CD4-positive, alpha-beta memory T cell (primary cell): Measurements from ENCODE around the gene CUX1. TPM values are rescaled to one million over a fixed set of nuclear protein-coding genes. Genes with fewer than 3 reads are reported as not detected.

Source experiments
- CTCF ChIA-PET: fragments of 350-600 bp; sonication (Branson Sonifier 250); formaldehyde crosslinking; loops from one replicate; lab custom pipeline; 2021; ENCODE audit warnings: inconsistent platforms; ENCODE audit not compliant: partially characterized antibody; lab: Charles Lee
- POLR2A ChIA-PET: fragments of 350-600 bp; sonication (Branson Sonifier 250); formaldehyde crosslinking; loops from one replicate; lab custom pipeline; 2021; ENCODE audit not compliant: partially characterized antibody; lab: Charles Lee
- DNase-seq, 5 donors: peaks; one replicate each; pipeline versions ENCODE4 v3.0.0 to v3.0.0-alpha.2; 2020 to 2022; ENCODE audit warnings: mixed read lengths in 1 of 5
- H3K27ac ChIP-seq: one replicate; pipeline ENCODE4 v1.7.0; 2013; ENCODE audit warnings: low read depth, low read length
- H3K27me3 ChIP-seq: 2 replicates; pipeline ENCODE4 v1.7.0; 2013; ENCODE audit warnings: mild to moderate bottlenecking, low read length, moderate library complexity; ENCODE audit not compliant: insufficient read depth
- H3K36me3 ChIP-seq: 2 replicates; pipeline ENCODE4 v1.7.0; 2013; ENCODE audit warnings: mild to moderate bottlenecking, low read length, moderate library complexity; ENCODE audit not compliant: insufficient read depth
- H3K4me1 ChIP-seq: 2 replicates; pipeline ENCODE4 v1.7.0; 2013; ENCODE audit warnings: mild to moderate bottlenecking, low read length, moderate library complexity; ENCODE audit not compliant: insufficient read depth
- H3K4me3 ChIP-seq, 2 donors: one replicate each; pipeline ENCODE4 v1.7.0; 2013; ENCODE audit warnings: low read length in 2 of 2, mild to moderate bottlenecking in 1 of 2
- H3K9me3 ChIP-seq, 2 donors: one replicate each; pipeline ENCODE4 v1.7.0; 2013; ENCODE audit warnings: low read length in 2 of 2, control low read depth in 1 of 2; ENCODE audit not compliant: control insufficient read depth in 1 of 2
- H3K27ac Mint-ChIP-seq, 7 donors: one replicate each; pipeline ENCODE4 v1.8.0; 2020 to 2021; ENCODE audit warnings: mixed read lengths in 7 of 7, mild to moderate bottlenecking in 6 of 7, inconsistent platforms in 3 of 7, moderate library complexity in 3 of 7
- H3K27me3 Mint-ChIP-seq, 2 donors: one replicate each; pipeline ENCODE4 v1.8.0; 2020 to 2021; ENCODE audit warnings: mixed read lengths in 2 of 2
- H3K36me3 Mint-ChIP-seq, 2 donors: one replicate each; pipeline ENCODE4 v1.8.0; 2020 to 2021; ENCODE audit warnings: mixed read lengths in 2 of 2, inconsistent platforms in 1 of 2, mild to moderate bottlenecking in 1 of 2
- H3K4me1 Mint-ChIP-seq, 4 donors: one replicate each; pipeline ENCODE4 v1.8.0; 2020 to 2021; ENCODE audit warnings: mixed read lengths in 4 of 4, mild to moderate bottlenecking in 1 of 4
- H3K4me3 Mint-ChIP-seq, 8 donors: one replicate each; pipeline ENCODE4 v1.8.0; 2020 to 2021; ENCODE audit warnings: mixed read lengths in 8 of 8, mild to moderate bottlenecking in 7 of 8, moderate library complexity in 6 of 8, inconsistent platforms in 3 of 8
- H3K9me3 Mint-ChIP-seq, 8 donors: one replicate each; pipeline ENCODE4 v1.8.0; 2020 to 2021; ENCODE audit warnings: mixed read lengths in 8 of 8, mild to moderate bottlenecking in 5 of 8, inconsistent platforms in 3 of 8, moderate library complexity in 1 of 8
- intact Hi-C: fragments of 100-400 bp; cut with micrococcal nuclease; formaldehyde crosslinking; loops from one replicate; pipeline ENCODE4 v1.15.1; 2023
- polyA plus RNA-seq, 2 donors: library from polyadenylated mRNA; unstranded; fragments of 300-500 nt; fragmentation: Illumina TruSeq; gene quantifications; one replicate each; pipeline ENCODE4 v1.2.3, GENCODE V29; 2021
- total RNA-seq, 2 experiments: library from RNA; stranded (reverse); gene quantifications; one replicate each; pipeline ENCODE4 v1.2.3, GENCODE V29; 2021

CUX1 gene
- total and polyA plus RNA-seq, 4 experiments from 2014 or later, result 2.1 to 47.6 (median 36.1) TPM

GRCh38 chr7:101947899-101948298 is 130.5 kb downstream of the CUX1 start:
- Histone ChIP-seq H3K4me3 (no peak overlapping the region), H3K4me1 (no peaks in the 10 kb centered on the region), H3K27me3 (no peaks in the 10 kb centered on the region), H3K9me3 (no peaks in the 10 kb centered on the region), H3K36me3 (no peaks in the 10 kb centered on the region), H3K27ac (no peak overlapping the region)
- intact Hi-C loops, result no loop called here
- no peak for DNase-seq
- CTCF ChIA-PET, result interaction anchor here (0.6 to 0.8 kb wide), 2 partner anchors 14 to 192 kb away, joined by 3 read pairs; no protein-coding TSS in a partner anchor
- no peaks in the 10 kb centered on the region for H3K27me3 Mint-ChIP-seq
- POLR2A ChIA-PET, result no interaction called here
- H3K36me3 Mint-ChIP-seq, result peaks cover 0 to 4% of the 10 kb centered on the region in 2 donors
- H3K4me3 Mint-ChIP-seq, result no peak overlapping the region
- no peak overlapping the region for H3K27ac Mint-ChIP-seq
- peaks cover 0 to 5% (median 4%) of the 10 kb centered on the region in 4 donors for H3K4me1 Mint-ChIP-seq
- no peaks in the 10 kb centered on the region for H3K9me3 Mint-ChIP-seq

DNA sequence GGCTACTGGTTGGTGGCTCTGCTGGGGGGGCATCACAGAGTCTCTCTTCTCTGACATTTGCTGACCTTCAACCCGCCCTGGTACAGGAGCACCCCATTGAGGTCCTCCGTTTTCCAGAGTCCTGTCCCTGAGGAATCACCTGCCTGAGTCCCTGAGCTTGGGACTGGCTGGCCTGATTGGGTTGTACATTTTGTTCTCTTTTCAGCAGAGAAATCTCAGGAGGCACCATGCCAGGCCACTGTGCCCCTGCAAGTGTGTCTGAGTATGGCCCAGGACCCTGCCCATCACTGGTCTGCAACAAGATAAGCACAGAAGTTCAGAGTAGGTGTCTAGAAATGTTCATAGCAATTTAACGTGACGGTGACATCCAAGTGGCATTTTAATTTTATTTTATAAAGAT is 131.2 kb downstream of the CUX1 start:
- no peaks in the 10 kb centered on the region for H3K4me1 ChIP-seq
- H3K4me3 ChIP-seq, result no peak overlapping the region
- no peaks in the 10 kb centered on the region for H3K9me3 Mint-ChIP-seq
- H3K36me3 ChIP-seq, result no peaks in the 10 kb centered on the region
- ChIA-PET POLR2A (no interaction called here), CTCF (no interaction called here)
- H3K27me3 Mint-ChIP-seq, result no peaks in the 10 kb centered on the region
- DNase-seq, result no peak
- H3K4me1 Mint-ChIP-seq, result peaks cover 0 to 10% (median 5%) of the 10 kb centered on the region in 4 donors
- no peak overlapping the region for H3K27ac ChIP-seq
- no peaks in the 10 kb centered on the region for H3K9me3 ChIP-seq
- H3K27me3 ChIP-seq, result no peaks in the 10 kb centered on the region
- intact Hi-C loops, result no loop called here
- H3K4me3 Mint-ChIP-seq, result no peak overlapping the region
- H3K27ac Mint-ChIP-seq, result no peak overlapping the region
- peaks cover 0 to 4% of the 10 kb centered on the region in 2 donors for H3K36me3 Mint-ChIP-seq

DNA sequence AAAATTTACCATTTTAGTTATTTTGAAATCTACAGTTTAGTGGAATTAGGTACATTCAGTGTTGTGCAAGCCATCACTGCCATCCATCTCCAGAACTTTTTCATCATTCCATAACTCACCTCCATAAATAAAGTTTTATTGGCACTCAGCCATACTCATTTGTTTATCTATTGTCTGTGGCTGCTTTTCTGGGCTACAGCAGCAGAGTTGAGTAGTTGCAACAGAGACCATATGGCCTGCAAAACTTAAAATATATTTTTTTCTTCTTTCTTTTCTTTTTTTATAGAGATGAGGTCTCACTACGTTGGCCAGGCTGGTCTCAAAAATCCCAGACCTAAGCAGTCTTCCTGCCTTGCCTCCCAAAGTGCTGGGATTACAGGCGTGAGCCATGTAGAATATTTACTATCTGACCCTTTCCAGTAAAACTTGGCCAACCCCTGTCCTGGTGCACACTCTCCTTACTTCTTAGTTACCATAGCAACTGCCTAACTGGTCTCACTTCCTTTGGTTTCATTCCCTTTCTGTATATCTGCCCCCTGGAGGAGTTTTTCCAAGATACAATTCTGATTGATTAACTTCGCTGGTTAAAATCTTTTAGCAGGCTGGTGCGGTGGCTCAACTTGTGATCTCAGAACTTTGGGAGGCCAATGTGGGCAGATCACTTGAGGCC is 133.2 kb downstream of the CUX1 start:
- no peak overlapping the region for H3K27ac Mint-ChIP-seq
- intact Hi-C loops, result no loop called here
- ChIA-PET POLR2A (no interaction called here), CTCF (no interaction called here)
- no peak overlapping the region for H3K4me3 Mint-ChIP-seq
- H3K4me1 Mint-ChIP-seq, result peaks cover 0 to 19% (median 7%) of the 10 kb centered on the region in 4 donors
- no peak overlapping the region for H3K27ac ChIP-seq
- no peaks in the 10 kb centered on the region for H3K36me3 ChIP-seq
- no peaks in the 10 kb centered on the region for H3K4me1 ChIP-seq
- H3K9me3 ChIP-seq, result no peaks in the 10 kb centered on the region
- no peak overlapping the region for H3K4me3 ChIP-seq
- no peaks in the 10 kb centered on the region for H3K9me3 Mint-ChIP-seq
- no peak for DNase-seq
- H3K27me3 Mint-ChIP-seq, result no peaks in the 10 kb centered on the region
- peaks cover 0 to 4% of the 10 kb centered on the region in 2 donors for H3K36me3 Mint-ChIP-seq
- H3K27me3 ChIP-seq, result no peaks in the 10 kb centered on the region

GRCh38 chr7:101951757-101952156 is 134.3 kb downstream of the CUX1 start:
- H3K36me3 ChIP-seq, result no peaks in the 10 kb centered on the region
- intact Hi-C loops, result no loop called here
- H3K27ac ChIP-seq, result no peak overlapping the region
- no peak overlapping the region for H3K4me3 Mint-ChIP-seq
- no peak overlapping the region for H3K4me3 ChIP-seq
- no peaks in the 10 kb centered on the region for H3K27me3 ChIP-seq
- no peaks in the 10 kb centered on the region for H3K27me3 Mint-ChIP-seq
- no peak for DNase-seq
- POLR2A ChIA-PET, result no interaction called here
- CTCF ChIA-PET, result no interaction called here
- no peaks in the 10 kb centered on the region for H3K9me3 ChIP-seq
- no peaks in the 10 kb centered on the region for H3K4me1 ChIP-seq
- H3K36me3 Mint-ChIP-seq, result peaks cover 0 to 4% of the 10 kb centered on the region in 2 donors
- H3K9me3 Mint-ChIP-seq, result no peaks in the 10 kb centered on the region
- no peak overlapping the region for H3K27ac Mint-ChIP-seq
- peaks cover 0 to 19% (median 7%) of the 10 kb centered on the region in 4 donors for H3K4me1 Mint-ChIP-seq

DNA sequence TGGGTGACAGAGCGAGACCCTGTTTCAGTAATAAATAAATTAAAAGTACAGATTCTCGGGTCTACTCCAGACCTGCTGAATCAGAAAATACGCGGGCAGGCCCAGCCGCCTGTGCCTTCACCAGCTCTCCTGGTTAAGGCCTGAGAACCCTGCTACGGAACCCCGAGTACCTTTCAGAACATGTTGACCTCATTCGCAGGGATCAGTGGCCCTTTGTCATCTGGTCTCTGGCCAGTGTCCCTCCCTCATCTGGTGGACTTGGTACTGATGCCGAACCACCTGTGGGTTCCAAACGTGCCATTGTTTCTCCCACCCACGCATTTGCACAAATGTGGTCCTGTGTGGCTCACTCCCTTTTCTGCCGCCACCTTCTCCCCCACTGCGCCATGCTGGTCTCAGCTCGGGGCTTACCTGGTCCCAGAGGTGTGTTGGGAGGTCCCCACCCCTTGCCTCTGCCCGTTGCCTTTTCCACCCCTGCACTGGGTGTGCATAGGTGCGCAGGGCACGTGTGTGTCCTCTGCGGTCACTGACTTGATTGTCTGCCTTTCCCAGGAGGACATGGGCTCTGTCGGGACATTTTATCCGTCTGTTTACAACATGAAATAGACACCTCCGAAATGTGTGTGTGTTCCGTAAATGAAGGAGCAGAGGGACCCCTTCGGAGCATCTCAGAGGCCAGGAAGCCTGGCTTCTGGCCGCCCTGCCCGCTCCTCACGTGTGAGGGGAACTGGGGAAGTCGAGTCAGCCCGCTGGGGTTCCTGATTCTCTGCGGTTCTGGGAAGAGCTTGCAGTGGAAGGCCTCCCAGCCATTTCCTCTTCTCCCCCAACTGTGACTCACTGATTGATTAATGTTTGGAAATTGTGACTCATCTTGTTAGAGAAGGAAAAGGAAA is 135.2 kb downstream of the CUX1 start:
- no peak overlapping the region for H3K27ac Mint-ChIP-seq
- H3K4me3 Mint-ChIP-seq, result no peak overlapping the region
- H3K36me3 Mint-ChIP-seq, result peaks cover 0 to 4% of the 10 kb centered on the region in 2 donors
- Histone ChIP-seq H3K4me1 (no peaks in the 10 kb centered on the region), H3K9me3 (no peaks in the 10 kb centered on the region), H3K4me3 (no peak overlapping the region), H3K36me3 (no peaks in the 10 kb centered on the region), H3K27me3 (no peaks in the 10 kb centered on the region), H3K27ac (no peak overlapping the region)
- ChIA-PET POLR2A (no interaction called here), CTCF (no interaction called here)
- H3K4me1 Mint-ChIP-seq, result peaks cover 0 to 23% (median 8%) of the 10 kb centered on the region in 4 donors
- no peaks in the 10 kb centered on the region for H3K9me3 Mint-ChIP-seq
- no peaks in the 10 kb centered on the region for H3K27me3 Mint-ChIP-seq
- intact Hi-C loops, result no loop called here
- DNase-seq, result no peak

DNA sequence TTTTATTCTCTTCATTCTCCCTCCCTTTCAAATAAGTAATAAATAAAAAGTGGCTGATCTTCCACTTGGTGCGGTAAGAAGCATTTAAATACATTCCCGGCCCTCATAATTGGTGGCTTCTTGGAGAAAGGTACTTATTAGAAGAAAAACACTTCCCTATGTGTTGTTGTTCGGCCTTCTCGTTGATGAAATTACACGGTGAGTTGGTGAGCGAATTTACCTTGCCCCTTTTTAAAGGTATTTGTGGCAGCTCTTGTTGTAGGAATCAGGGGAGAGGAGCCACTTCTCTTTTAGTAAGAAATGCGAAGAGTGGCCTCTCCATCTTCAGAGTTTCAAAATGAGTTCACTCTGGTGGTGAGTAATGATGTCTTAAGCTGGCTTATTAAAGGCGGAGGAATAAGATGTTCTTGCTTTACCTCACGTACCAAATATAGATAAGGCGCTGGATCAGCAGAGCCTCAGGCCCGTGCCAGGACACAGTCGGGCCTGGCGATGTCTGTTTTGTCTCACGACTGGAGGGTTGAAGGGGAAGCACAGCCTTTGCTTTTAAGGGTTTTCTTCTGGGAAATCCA is 135.9 kb downstream of the CUX1 start:
- POLR2A ChIA-PET, result no interaction called here

GRCh38 chr7:101954499-101954898 is 137.1 kb downstream of the CUX1 start:
- intact Hi-C loops, result no loop called here
- Histone ChIP-seq H3K4me1 (no peaks in the 10 kb centered on the region), H3K4me3 (no peak overlapping the region), H3K27ac (no peak overlapping the region), H3K9me3 (no peaks in the 10 kb centered on the region), H3K27me3 (no peaks in the 10 kb centered on the region), H3K36me3 (no peaks in the 10 kb centered on the region)
- CTCF ChIA-PET, result no interaction called here
- no peaks in the 10 kb centered on the region for H3K27me3 Mint-ChIP-seq
- H3K4me1 Mint-ChIP-seq, result peaks cover 0 to 23% (median 10%) of the 10 kb centered on the region in 4 donors
- H3K4me3 Mint-ChIP-seq, result no peak overlapping the region
- DNase-seq, result no peak
- POLR2A ChIA-PET, result no interaction called here
- H3K27ac Mint-ChIP-seq, result no peak overlapping the region
- no peaks in the 10 kb centered on the region for H3K9me3 Mint-ChIP-seq
- H3K36me3 Mint-ChIP-seq, result peaks cover 0 to 4% of the 10 kb centered on the region in 2 donors

More for the DNA sequence above, 135.9 kb downstream of the CUX1 start:
- no peaks in the 10 kb centered on the region for H3K36me3 ChIP-seq
- no peak overlapping the region for H3K27ac ChIP-seq
- CTCF ChIA-PET, result no interaction called here
- intact Hi-C loops, result no loop called here
- no peaks in the 10 kb centered on the region for H3K9me3 ChIP-seq
- DNase-seq, result no peak
- Mint-ChIP-seq H3K9me3 (no peaks in the 10 kb centered on the region), H3K36me3 (peaks cover 0 to 4% of the 10 kb centered on the region in 2 donors), H3K4me3 (no peak overlapping the region), H3K4me1 (peaks cover 0 to 23% (median 10%) of the 10 kb centered on the region in 4 donors), H3K27me3 (no peaks in the 10 kb centered on the region), H3K27ac (no peak overlapping the region)
- no peak overlapping the region for H3K4me3 ChIP-seq
- H3K27me3 ChIP-seq, result no peaks in the 10 kb centered on the region
- no peaks in the 10 kb centered on the region for H3K4me1 ChIP-seq
